Stimulated activated CD8-positive, alpha-beta memory T cell treated with anti-CD3 and anti-CD28 coated beads, Interleukin-4, amount 100 ng/mL, for 24 hours (primary cell): Measurements from ENCODE around the gene SLC18B1.

Source experiments
- DNase-seq: peaks from one replicate; pipeline ENCODE4 v3.0.0-alpha.2; 2020; ENCODE audit warnings: low read depth

The SLC18B1 gene

DNA sequence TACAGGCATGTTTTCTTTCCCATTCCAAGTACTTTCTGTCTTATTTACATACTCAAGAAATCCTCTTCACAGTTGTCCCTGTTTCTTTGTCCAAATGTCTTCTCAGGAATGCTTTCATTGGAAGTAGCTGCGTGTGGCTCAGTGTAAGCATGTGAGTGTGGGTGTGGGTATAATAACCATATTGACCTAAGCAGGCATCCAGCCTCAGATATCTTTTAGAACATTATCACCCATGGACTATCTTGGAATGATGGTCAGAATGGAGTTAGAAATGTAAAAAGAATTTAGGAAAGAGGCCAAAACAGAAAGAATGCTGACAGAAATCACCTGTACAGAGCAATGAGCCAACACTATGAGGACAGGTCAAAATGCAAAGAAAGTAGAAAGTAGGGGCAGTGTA is 57.2 kb downstream of the SLC18B1 start:
- DNase-seq = no peak

DNA sequence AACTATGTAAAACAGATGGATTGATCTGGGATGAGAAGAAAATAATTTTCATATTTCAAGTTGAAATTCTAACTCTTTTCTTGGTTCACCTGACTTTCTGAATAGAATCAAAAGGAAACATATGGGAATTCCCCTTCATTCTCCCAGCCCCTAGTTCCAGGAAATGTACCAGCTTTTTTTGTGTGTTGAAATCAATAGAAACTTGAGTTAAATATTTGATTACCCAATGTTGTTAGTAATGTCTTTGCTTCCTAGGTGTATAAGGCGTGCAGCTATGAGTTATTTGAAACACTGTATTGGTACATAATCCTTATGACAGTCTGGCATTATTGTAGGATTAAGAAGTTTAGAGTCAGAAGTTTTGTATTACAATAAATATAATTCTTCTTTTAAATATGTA is 62.2 kb downstream of the SLC18B1 start:
- no peak for DNase-seq

DNA sequence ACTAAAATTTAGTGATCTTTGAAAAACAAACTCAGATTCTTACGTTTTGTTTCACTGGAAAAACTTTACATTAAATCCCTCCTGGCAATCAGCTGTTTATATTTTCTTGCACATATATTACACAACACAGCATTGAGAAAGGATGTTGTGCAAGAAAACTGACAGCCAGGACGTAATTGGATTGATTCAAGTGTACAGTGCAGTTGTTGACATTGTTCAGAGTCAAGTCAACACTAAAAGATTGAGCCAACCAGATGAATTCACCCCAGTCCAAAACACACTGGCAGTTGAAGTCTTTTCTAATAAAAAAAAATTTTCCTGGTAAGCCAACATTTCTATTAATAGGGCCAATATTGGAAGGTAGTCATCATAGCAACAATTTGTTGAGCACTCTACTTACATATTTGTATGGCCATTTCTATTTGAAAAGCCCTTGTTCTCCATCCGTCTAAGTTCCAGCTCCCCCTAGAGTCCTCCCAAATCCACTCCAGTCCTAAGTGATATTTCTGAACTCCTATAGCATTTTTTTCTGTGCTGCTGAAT is 63.7 kb downstream of the SLC18B1 start:
- no peak for DNase-seq

DNA sequence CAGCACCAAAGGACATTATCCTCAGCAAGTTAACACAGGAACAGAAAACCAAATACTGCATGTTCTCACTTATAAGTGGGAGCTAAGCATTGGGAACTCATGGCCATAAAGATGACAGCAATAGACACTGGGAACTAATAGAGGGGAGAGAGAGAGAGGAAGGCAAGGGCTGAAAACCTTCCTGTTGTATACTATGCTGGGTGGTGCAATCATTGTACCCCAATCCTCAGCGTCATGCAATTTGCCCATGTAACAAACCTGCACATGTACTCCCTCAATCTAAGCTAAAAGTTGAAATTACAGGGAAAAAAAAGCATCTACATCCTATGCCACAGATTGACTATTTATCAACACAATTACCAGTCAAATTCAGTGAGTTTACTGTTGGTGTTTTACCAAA is 64.6 kb downstream of the SLC18B1 start:
- DNase-seq = no peak

DNA sequence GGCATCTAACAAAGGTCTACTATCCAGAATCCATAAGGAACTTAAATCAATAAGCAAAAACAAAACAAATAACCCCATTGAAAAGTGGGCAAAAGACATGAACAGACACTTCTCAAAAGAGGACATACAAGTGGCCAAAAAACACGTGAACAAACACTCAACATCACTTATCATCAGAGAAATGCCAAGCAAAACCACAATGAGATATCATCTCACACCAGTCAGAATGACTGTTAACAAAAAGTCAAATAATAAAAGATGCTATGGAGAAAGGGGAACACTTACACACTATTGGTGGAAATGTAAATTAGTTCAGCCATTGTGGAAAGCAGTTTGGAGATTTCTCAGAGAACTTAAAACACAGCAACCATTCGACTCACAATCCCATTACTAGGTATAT is 65.2 kb downstream of the SLC18B1 start:
- no peak for DNase-seq

DNA sequence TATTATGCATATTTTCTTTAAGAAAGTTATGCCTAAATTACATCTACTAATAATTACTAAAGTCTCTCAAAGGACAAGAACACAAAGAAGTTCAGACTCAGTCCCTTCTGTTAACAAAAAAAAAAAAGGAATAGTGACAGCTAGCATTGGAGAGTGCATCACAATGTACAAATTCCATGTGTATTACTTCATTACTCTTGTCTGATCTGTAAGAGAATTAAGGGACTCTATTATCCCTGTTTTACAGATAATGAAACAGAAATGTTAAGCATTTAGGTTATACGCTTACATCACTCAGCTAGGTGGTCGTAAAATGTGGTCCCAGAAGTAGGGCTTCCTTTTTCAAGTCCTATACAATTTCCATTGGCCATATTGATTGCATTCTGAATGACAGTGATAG is 67.4 kb downstream of the SLC18B1 start:
- DNase-seq = no peak

DNA sequence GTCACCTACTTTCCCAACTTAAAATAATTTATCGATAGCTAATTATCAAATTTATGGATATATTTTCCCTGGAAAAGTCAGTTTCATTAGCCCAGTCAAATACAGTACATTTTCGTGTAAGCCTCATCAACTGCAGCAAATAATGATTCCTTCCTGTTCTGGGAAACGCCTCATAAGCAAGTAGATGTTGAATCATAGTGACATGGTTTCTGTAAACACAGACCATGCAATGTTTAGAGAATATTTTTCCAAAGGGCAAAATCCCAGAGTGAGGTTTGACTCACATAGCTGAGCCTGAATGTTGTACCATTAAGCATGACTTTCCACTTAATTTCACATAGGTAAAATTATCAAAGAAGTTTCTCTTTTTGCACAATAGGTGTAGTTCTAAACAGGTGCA is 67.9 kb downstream of the SLC18B1 start:
- no peak for DNase-seq

DNA sequence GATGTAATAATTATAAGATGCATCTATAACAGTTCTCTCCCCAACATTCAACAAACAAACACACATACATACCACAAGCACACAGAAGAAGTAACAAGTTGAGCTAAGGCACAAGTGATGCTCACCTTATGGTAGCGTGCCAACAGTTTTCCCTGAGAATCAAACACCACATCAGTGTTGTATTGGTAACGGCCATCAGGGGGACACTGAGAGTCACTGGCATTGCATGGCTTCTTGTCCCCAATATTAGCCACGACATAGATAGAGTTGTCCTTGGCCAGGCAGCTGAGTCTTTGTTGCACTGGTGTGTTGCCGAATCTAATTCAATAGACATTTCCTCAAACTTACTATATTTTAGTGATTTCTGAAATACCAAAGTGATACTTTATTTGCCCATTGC is 69.8 kb downstream of the SLC18B1 start:
- DNase-seq = no peak

DNA sequence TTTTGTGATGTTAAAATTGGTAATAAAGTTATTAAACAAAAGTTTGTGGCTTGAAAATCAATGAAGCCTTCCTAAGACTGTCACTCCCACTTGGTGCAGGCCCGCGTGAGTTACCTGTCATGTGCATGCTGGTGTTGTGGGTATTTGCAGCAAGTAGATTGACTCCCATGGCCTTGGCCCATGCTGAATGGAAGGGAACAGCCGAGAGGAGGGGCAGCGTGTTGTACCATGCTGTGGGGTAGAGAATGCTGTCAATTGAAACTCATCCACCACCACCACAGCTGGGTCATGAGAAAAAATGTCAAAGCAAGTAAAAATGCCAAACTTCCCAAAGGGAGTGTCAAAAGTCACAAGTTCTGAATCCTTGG is 71.8 kb downstream of the SLC18B1 start:
- DNase-seq = no peak

DNA sequence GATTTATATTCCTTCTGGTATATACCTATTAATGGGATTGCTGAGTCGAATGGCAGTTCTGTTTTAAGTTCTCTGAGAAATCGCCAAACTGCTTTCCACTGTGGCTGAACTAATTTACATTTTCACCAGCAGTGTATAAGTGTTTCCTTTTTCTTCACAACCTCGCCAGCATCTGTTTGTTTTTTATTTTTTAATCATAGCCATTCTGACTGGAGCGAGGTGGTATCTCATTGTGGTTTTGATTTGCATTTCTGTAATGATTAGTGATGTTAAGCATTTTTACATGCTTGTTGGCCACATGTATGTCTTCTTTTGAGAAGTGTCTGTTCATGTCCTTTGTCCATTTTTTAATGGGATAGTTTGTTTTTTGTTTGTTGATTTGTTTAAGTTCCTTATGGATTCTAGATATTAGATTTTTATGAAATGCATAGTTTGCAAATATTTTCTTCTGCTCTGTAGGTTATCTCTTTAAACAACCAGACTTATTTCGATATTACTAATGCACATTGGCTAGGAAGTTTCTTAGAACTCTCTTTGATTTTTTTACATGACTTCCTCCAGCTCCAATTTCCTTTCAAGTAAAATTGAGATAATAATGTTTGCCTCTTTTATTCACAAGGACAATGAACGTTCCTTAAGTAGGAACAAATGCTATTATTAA is 72.4 kb downstream of the SLC18B1 start:
- DNase-seq = no peak

DNA sequence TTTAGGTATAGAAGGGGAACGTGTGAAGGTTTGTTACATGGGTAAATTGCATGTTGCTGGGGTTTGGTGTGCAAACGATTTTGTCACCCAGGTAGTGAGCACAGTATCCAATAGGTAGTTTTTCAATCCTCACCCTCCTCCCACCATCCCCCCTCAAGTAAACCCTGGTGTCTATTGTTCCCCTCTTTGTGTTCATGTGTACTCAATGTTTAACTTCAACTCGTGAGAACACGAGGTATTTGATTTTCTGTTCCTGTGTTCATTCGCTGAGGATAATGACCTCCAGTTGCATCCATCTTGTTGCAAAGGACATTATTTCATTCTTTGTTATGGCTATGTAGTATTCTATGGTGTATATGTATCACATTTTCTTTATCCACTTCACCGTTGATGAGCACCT is 73.0 kb downstream of the SLC18B1 start:
- no peak for DNase-seq

DNA sequence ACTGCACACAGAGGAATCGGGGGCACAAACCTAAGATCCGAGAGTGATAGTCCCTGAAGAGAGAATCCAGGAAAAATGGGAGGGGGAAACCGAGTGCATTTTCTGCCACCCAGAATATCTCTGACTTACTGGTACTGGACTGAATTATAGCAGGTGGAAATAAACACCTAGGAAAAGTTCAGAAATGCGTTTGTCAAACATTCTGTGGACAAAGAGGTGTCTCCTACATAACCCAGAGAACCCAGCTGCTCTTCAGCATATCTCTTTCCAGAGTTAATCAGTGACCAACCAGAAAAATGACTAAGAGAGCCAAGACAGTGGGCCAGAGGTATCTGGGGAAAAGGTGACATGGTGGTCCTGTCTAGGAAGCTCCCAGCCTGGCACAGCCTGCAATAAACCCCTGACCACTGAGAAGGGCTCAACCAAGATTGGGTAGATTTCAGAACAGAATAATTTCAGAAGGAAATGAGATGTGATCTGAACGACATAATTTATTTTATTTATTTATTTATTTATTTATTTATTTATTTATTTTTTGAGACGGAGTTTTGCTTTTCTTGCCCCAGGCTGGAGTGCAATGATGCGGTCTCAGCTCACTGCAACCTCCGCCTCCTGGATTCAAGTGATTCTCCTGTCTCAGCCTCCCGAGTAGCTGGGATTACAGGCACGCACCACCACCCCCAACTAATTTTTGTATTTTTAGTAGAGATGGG is 78.5 kb downstream of the SLC18B1 start:
- DNase-seq = no peak
